GM12878 (cell line): ENCODE measurements around the gene SGCD. TPM values are rescaled to one million over a fixed set of nuclear protein-coding genes. Genes with fewer than 3 reads are reported as not detected.

Experiments used
- BRCA1 ChIP-seq: IDR thresholded peaks from 2 replicates; pipeline ENCODE4 v1.6.1; 2011; ENCODE audit warnings: low read depth, low read length, improper control_type of control experiment
- CBX5 ChIP-seq: sonication (generic); IDR thresholded peaks from 2 replicates; pipeline ENCODE4 v1.6.1; 2016; ENCODE audit warnings: low read depth, moderate library complexity, mild to moderate bottlenecking, inconsistent platforms
- CHD4 ChIP-seq: fragments of 200-600 bp; sonication (generic); IDR thresholded peaks from 2 replicates; pipeline ENCODE4 v1.6.1; 2016; ENCODE audit warnings: mild to moderate bottlenecking
- JUNB ChIP-seq: IDR thresholded peaks from 2 replicates; pipeline ENCODE4 v1.6.1; 2016; ENCODE audit warnings: antibody characterized with exemption, mild to moderate bottlenecking
- LARP7 ChIP-seq: fragments of 450-650 bp; IDR thresholded peaks from 2 replicates; pipeline ENCODE4 v1.6.1; 2017; ENCODE audit warnings: mild to moderate bottlenecking
- MEF2B ChIP-seq: fragments of 450-650 bp; IDR thresholded peaks from 2 replicates; pipeline ENCODE4 v1.6.1; 2018; ENCODE audit warnings: mild to moderate bottlenecking, moderate library complexity; ENCODE audit not compliant: partially characterized antibody, poor library complexity, severe bottlenecking
- NFYB ChIP-seq: IDR thresholded peaks from 2 replicates; pipeline ENCODE4 v1.6.1; 2011; ENCODE audit warnings: low read depth, mild to moderate bottlenecking, low read length, improper control_type of control experiment, moderate library complexity; ENCODE audit not compliant: insufficient read depth
- NR2F1 ChIP-seq: fragments of 450-650 bp; conservative IDR thresholded peaks from 2 replicates; pipeline ENCODE4 v1.6.1; 2017; ENCODE audit warnings: mild to moderate bottlenecking
- PBX3 ChIP-seq: IDR thresholded peaks from 2 replicates; pipeline ENCODE4 v1.6.1; 2011; ENCODE audit warnings: mild to moderate bottlenecking, low read depth, low read length, moderate library complexity; ENCODE audit not compliant: insufficient replicate concordance
- PML ChIP-seq: IDR thresholded peaks from 2 replicates; pipeline ENCODE4 v1.6.1; 2012; ENCODE audit warnings: low read length, inconsistent platforms
- RBBP5 ChIP-seq: fragments of 200-600 bp; sonication (generic); conservative IDR thresholded peaks from 2 replicates; pipeline ENCODE4 v1.6.1; 2016
- SMAD1 ChIP-seq: fragments of 450-650 bp; IDR thresholded peaks from 2 replicates; pipeline ENCODE4 v1.6.1; 2018; ENCODE audit warnings: mild to moderate bottlenecking, low read depth; ENCODE audit not compliant: partially characterized antibody
- SMC3 ChIP-seq: IDR thresholded peaks from 2 replicates; pipeline ENCODE4 v1.6.1; 2011; ENCODE audit warnings: low read length, improper control_type of control experiment, borderline replicate concordance
- TARDBP ChIP-seq: IDR thresholded peaks from 2 replicates; pipeline ENCODE4 v1.6.1; 2016; ENCODE audit warnings: borderline replicate concordance
- TBL1XR1 ChIP-seq: IDR thresholded peaks from 2 replicates; pipeline ENCODE4 v1.6.1; 2012; ENCODE audit warnings: low read depth, low read length, improper control_type of control experiment
- ZNF217 ChIP-seq: fragments of 450-650 bp; IDR thresholded peaks from 2 replicates; pipeline ENCODE4 v1.6.1; 2017; ENCODE audit warnings: antibody characterized with exemption, mild to moderate bottlenecking
- ZNF687 ChIP-seq: fragments of 450-650 bp; IDR thresholded peaks from 2 replicates; pipeline ENCODE4 v1.6.1; 2017; ENCODE audit warnings: mild to moderate bottlenecking, moderate library complexity
- polyA plus RNA-seq, 11 experiments: library from polyadenylated mRNA; depleted of rRNA in 4 of 11; unstranded in 6 of 11; stranded (reverse) in 5 of 11; fragments of >200 nt; fragmentation: Nextera tagmentation in 4 of 11; fragmentation: Illumina TruSeq in 1 of 11; extraction: Ambion mirVana in 4 of 11; extraction: Trizol in 1 of 11; gene quantifications; 1 replicate in 1 of 11; 2 replicates in 10 of 11; pipeline versions ENCODE4 v1.2.1 to v1.2.3, GENCODE V29; 2011 to 2016; ENCODE audit warnings: inconsistent platforms in 2 of 11, missing spikeins in 2 of 11, low read depth in 1 of 11
- total RNA-seq, 4 experiments: library from RNA; depleted of rRNA in 3 of 4; stranded (reverse); fragments of >200 nt in 3 of 4; fragmentation: Illumina TruSeq in 1 of 4; extraction: Trizol in 1 of 4; gene quantifications; 2 replicates each; pipeline versions ENCODE4 v1.2.1 to v1.2.3, GENCODE V29; 2013 to 2021
- TF ChIP-seq, protein P1 (sequence below): IDR thresholded peaks from 2 replicates; pipeline ENCODE4 v1.6.1; 2012; ENCODE audit warnings: mild to moderate bottlenecking, low read depth, low read length
- TF ChIP-seq, protein P2 (sequence below): fragments of 450-650 bp; IDR thresholded peaks from 2 replicates; pipeline ENCODE4 v1.6.1; 2016; ENCODE audit warnings: mild to moderate bottlenecking, moderate library complexity, borderline replicate concordance

Gene SGCD
- total and polyA plus RNA-seq, 10 of the 15 experiments (the other 5 are each of a cell fraction or from before 2014, with no cell fraction given) = 0.06 TPM; not detected in 9

- TF ChIP-seq, protein P1, sequence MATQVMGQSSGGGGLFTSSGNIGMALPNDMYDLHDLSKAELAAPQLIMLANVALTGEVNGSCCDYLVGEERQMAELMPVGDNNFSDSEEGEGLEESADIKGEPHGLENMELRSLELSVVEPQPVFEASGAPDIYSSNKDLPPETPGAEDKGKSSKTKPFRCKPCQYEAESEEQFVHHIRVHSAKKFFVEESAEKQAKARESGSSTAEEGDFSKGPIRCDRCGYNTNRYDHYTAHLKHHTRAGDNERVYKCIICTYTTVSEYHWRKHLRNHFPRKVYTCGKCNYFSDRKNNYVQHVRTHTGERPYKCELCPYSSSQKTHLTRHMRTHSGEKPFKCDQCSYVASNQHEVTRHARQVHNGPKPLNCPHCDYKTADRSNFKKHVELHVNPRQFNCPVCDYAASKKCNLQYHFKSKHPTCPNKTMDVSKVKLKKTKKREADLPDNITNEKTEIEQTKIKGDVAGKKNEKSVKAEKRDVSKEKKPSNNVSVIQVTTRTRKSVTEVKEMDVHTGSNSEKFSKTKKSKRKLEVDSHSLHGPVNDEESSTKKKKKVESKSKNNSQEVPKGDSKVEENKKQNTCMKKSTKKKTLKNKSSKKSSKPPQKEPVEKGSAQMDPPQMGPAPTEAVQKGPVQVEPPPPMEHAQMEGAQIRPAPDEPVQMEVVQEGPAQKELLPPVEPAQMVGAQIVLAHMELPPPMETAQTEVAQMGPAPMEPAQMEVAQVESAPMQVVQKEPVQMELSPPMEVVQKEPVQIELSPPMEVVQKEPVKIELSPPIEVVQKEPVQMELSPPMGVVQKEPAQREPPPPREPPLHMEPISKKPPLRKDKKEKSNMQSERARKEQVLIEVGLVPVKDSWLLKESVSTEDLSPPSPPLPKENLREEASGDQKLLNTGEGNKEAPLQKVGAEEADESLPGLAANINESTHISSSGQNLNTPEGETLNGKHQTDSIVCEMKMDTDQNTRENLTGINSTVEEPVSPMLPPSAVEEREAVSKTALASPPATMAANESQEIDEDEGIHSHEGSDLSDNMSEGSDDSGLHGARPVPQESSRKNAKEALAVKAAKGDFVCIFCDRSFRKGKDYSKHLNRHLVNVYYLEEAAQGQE = no peak
- TF ChIP-seq, protein P2, sequence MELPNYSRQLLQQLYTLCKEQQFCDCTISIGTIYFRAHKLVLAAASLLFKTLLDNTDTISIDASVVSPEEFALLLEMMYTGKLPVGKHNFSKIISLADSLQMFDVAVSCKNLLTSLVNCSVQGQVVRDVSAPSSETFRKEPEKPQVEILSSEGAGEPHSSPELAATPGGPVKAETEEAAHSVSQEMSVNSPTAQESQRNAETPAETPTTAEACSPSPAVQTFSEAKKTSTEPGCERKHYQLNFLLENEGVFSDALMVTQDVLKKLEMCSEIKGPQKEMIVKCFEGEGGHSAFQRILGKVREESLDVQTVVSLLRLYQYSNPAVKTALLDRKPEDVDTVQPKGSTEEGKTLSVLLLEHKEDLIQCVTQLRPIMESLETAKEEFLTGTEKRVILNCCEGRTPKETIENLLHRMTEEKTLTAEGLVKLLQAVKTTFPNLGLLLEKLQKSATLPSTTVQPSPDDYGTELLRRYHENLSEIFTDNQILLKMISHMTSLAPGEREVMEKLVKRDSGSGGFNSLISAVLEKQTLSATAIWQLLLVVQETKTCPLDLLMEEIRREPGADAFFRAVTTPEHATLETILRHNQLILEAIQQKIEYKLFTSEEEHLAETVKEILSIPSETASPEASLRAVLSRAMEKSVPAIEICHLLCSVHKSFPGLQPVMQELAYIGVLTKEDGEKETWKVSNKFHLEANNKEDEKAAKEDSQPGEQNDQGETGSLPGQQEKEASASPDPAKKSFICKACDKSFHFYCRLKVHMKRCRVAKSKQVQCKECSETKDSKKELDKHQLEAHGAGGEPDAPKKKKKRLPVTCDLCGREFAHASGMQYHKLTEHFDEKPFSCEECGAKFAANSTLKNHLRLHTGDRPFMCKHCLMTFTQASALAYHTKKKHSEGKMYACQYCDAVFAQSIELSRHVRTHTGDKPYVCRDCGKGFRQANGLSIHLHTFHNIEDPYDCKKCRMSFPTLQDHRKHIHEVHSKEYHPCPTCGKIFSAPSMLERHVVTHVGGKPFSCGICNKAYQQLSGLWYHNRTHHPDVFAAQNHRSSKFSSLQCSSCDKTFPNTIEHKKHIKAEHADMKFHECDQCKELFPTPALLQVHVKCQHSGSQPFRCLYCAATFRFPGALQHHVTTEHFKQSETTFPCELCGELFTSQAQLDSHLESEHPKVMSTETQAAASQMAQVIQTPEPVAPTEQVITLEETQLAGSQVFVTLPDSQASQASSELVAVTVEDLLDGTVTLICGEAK = no peak
- TF ChIP-seq MEF2B (peak; percentile 82), PBX3 (no peak), LARP7 (no peak), BRCA1 (no peak), JUNB (peak; percentile 86), TARDBP (no peak), PML (peak; percentile 26; the same call in 1 of the 2 replicates), NR2F1 (0 out of 2 replicates have a peak, but pooled peaks have one; percentile 40), CBX5 (peak; percentile 92), ZNF687 (no peak), SMAD1 (no peak), CHD4 (no peak), NFYB (no peak), TBL1XR1 (no peak), RBBP5 (no peak; the same call in 1 of the 2 replicates), SMC3 (no peak; the same call in 1 of the 2 replicates), ZNF217 (0 out of 2 replicates have a peak, but pooled peaks have one; percentile 70)
Observed at GRCh38 chr5:156402387-156402921, 75.5 kb downstream of the SGCD start (continued).
